AG09319 (cell line): ENCODE data around the gene RPL39L.

ENCODE experiments used
- DNase-seq: peaks from one replicate; pipeline ENCODE4 v3.0.0-alpha.2; 2010; ENCODE audit warnings: low read depth; ENCODE audit errors: extremely low read depth
- TF ChIP-seq, protein P1 (sequence below): IDR thresholded peaks from 2 replicates; pipeline ENCODE4 v1.5.1; 2011; ENCODE audit warnings: low read depth, mild to moderate bottlenecking, inconsistent platforms, low read length, moderate library complexity

The RPL39L gene

DNA sequence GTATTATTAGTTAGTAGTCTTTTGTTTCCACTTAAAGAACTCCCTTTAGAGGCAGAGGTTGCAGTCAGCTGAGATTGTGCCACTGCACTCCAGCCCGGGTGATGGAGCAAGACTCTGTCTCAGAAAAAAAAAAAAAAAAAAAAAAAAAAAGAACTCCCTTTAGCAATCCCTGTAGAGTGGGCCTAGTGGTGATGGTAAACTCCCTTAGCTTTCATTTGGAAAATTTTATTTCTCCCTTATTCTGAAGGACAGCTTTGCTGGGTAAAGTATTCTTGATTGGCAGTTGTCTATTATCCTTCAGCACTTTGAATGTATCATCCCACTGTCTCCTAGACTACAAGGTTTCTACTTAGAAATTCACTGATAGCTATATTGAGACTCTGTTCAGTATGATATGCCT lies 46.0 kb downstream of the RPL39L start:
- DNase-seq = no peak
- TF ChIP-seq, protein P1, sequence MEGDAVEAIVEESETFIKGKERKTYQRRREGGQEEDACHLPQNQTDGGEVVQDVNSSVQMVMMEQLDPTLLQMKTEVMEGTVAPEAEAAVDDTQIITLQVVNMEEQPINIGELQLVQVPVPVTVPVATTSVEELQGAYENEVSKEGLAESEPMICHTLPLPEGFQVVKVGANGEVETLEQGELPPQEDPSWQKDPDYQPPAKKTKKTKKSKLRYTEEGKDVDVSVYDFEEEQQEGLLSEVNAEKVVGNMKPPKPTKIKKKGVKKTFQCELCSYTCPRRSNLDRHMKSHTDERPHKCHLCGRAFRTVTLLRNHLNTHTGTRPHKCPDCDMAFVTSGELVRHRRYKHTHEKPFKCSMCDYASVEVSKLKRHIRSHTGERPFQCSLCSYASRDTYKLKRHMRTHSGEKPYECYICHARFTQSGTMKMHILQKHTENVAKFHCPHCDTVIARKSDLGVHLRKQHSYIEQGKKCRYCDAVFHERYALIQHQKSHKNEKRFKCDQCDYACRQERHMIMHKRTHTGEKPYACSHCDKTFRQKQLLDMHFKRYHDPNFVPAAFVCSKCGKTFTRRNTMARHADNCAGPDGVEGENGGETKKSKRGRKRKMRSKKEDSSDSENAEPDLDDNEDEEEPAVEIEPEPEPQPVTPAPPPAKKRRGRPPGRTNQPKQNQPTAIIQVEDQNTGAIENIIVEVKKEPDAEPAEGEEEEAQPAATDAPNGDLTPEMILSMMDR = no peak

DNA sequence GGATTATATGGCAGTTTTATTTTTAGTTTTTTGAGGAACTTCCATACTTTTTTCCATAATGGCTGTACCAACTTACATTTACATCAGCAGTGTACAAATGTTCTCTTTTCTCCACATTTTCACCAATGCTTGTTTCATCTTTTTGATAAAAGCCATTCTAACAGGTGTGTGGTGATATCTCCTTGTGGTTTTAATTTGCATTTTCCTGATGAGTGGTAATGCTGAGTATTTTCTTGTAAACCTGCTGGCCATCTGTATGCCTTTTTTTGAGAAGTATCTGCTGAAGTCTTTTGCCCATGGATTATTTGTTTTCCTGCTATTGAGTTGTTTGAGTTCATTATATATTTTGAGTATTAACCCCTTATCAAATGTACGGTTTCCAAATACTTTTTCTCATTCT lies 50.6 kb downstream of the RPL39L start:
- DNase-seq = no peak

DNA sequence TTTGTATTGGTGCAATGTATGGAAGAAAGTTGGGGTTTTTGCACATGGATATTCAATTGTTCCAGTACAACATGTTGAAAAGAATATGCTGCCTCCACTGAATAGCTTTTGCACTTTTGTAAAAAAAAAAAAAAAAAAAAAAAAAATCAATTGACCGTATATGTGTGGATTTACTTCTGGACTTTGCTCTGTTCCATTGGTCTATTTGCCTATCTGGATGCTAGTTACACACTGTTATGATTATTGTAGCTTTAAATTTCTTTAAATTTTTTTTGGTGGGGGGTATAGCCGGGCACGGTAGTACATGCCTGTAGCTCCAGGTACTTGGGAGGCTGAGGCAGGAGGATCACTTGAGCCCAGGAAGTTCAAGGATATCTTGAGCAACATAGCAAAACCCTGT lies 52.5 kb downstream of the RPL39L start:
- no peak for DNase-seq
- TF ChIP-seq, protein P1 = no peak

More for the DNA sequence above, 50.6 kb downstream of the RPL39L start:
- TF ChIP-seq, protein P1 = no peak

DNA sequence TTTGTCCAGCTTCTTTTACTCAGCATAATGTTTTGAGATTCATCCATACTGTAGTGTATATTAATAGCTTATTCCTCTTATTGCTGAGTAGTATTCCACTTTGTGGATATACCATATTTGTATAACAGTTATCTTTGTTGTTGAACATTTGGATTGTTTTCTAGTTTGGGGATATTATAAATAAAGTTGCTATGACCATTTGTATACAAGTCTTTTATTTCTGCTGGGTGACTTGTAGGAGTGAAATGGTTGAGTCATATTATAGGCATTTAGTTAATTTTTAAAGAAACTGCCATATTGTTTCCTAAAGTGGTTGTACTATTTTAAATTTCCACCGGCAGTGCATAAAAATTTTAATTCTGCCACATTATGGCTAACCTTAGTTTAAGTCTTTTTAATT lies 53.4 kb downstream of the RPL39L start:
- TF ChIP-seq, protein P1 = no peak
- DNase-seq = no peak

DNA sequence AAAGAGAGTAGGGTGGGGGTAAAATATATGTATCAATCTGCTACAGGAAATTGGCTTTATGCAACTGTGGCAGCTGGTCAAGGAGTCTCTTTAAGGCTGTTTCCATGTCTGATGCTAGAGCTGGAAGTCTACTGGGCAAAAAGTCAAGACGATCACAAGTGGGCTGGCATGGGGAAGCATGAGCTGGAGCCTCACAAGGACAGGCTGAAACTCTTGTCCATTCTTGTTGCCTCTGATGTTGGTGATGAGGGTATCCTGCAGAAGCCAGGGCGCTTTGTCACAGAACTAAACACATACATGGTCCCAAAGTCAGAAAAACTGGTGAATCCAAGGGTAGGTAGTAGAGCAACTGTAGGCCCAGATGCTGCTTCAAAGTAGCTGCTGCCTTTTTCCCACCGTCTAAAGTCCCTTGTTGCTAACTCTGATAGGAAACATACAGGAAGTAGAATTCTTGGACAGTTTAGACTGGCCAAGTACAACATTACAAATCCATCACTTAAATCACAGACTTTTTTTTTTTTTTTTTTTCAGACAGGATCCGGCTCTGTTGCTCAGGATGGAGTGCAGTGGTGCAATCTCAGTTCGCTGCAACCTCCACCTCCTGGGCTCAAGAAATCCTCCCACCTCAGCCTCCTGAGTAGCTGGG lies 54.2 kb downstream of the RPL39L start:
- TF ChIP-seq, protein P1 = no peak
- DNase-seq = no peak

DNA sequence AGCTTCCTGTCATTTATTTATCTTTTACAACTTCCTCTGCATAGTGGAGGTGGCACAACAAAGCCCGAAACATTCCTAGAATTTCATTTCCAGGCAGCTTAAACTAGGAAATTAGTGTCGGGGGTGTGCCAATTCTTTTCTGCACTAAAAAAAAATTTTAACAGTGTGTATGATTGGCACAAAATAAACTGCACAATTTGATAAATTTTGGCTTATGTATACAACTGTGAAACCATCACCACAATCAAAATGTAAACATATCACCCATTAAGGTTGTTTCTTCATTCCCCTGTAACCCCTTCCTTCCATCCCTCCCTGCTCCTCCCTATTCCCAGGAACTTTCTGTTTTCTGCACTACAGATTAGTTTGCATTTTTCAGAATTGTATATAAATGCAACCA lies 54.7 kb downstream of the RPL39L start:
- DNase-seq = no peak
- TF ChIP-seq, protein P1 = no peak

DNA sequence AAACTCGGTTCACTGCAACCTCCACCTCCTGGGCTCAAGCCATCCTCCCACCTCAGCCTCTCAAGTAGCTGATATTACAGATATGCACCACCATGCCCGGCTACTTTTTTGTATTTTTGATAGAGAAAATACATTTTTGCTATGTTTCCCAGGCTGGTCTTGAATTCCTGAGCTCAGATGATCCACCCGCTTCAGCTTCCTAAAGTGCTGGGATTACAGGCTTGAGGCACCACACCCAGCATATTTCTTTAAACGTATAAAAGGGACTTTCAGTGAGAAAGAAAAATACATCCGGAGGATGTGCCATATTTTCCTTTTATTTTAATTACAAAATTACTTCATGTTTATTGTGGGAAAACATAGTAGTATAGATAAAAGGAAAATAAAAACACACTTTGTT lies 55.2 kb downstream of the RPL39L start:
- DNase-seq = no peak

More for the DNA sequence above, 55.2 kb downstream of the RPL39L start:
- TF ChIP-seq, protein P1 = no peak
